Measurements from ENCODE around the gene SMURF2. TPM values are rescaled to one million over a fixed set of nuclear protein-coding genes. Genes with fewer than 3 reads are reported as not detected.
"Not testable (repeated sequence)": the region's sequence is repeated elsewhere in the genome, so short reads cannot be mapped to it uniquely, and the experiment has no call there.

Gene SMURF2
- total RNA-seq, 1 donor from 2014 or later: 33.3 TPM

DNA sequence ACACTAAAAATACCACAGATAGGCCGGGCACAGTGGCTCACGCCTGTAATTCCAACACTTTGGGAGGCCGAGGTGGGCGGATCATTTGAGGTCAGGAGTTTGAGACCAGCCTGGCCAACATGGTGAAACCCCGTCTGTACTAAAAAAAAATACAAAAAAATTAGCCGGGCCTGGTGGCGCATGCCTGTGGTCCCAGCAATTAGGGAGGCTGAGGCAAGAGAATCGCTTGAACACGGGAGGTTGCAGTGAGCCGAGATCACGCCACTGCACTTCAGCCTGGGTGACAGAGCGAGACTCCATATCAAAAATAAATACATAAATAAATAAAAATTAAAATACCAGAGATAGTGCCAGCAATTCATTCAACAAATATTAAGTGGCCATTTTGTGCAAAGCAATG lies 1.7 kb upstream of the SMURF2 start:
- not testable (repeated sequence) for H3K27ac Mint-ChIP-seq (ENCODE audit: unreplicated experiment); H3K36me3 Mint-ChIP-seq (ENCODE audit: unreplicated experiment); DNase-seq

DNA sequence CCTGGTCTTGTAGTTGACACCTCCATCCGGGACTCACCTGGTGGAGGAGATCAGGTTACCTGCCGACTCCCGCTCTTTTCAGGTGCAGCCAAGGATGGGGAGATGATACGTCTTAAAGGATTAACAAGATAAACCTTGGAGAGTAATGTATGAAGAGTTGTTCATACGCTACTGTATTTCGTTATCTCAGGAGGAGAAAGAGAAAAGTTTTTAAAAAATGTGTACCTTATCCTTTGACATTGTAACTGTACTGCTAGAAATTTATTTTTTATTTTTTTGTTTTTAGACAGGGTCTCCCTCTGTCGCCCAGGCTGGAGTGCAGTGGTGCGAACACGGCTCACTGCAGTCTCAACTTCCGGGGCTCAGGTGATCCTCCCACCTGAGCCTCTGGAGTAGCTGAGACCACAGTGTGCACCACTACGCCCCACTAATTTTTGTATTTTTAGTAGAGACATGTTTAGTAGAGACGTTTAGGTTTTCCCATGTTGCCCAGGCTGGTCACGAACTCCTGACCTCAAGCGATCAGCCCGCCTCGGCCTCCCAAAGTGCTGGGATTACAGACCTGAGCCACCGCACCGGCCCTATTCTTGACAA lies 764 bp upstream of the SMURF2 start:
- peaks cover 5% of the 10 kb centered on the region for H3K27me3 Mint-ChIP-seq (ENCODE audit: unreplicated experiment)
- peak overlapping the region; percentile 86 for H3K4me3 Mint-ChIP-seq (ENCODE audit: unreplicated experiment)
- no peaks in the 10 kb centered on the region for H3K36me3 Mint-ChIP-seq (ENCODE audit: unreplicated experiment)
- H3K4me1 Mint-ChIP-seq (ENCODE audit: low read depth, unreplicated experiment): peaks cover 8% of the 10 kb centered on the region
- peak overlapping the region; percentile 55 for H3K27ac Mint-ChIP-seq (ENCODE audit: unreplicated experiment)
- H3K9me3 Mint-ChIP-seq (ENCODE audit: unreplicated experiment): peaks cover 5% of the 10 kb centered on the region
- no peak for DNase-seq
- TF ChIP-seq, protein P1, sequence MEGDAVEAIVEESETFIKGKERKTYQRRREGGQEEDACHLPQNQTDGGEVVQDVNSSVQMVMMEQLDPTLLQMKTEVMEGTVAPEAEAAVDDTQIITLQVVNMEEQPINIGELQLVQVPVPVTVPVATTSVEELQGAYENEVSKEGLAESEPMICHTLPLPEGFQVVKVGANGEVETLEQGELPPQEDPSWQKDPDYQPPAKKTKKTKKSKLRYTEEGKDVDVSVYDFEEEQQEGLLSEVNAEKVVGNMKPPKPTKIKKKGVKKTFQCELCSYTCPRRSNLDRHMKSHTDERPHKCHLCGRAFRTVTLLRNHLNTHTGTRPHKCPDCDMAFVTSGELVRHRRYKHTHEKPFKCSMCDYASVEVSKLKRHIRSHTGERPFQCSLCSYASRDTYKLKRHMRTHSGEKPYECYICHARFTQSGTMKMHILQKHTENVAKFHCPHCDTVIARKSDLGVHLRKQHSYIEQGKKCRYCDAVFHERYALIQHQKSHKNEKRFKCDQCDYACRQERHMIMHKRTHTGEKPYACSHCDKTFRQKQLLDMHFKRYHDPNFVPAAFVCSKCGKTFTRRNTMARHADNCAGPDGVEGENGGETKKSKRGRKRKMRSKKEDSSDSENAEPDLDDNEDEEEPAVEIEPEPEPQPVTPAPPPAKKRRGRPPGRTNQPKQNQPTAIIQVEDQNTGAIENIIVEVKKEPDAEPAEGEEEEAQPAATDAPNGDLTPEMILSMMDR (IDR thresholded peaks at IDR 0.05; ENCODE audit: partially characterized antibody, unreplicated experiment): no peak

More for the DNA sequence above, 1.7 kb upstream of the SMURF2 start:
- not testable (repeated sequence) for H3K9me3 Mint-ChIP-seq (ENCODE audit: unreplicated experiment); H3K4me3 Mint-ChIP-seq (ENCODE audit: unreplicated experiment); H3K27me3 Mint-ChIP-seq (ENCODE audit: unreplicated experiment); H3K4me1 Mint-ChIP-seq (ENCODE audit: low read depth, unreplicated experiment)

DNA sequence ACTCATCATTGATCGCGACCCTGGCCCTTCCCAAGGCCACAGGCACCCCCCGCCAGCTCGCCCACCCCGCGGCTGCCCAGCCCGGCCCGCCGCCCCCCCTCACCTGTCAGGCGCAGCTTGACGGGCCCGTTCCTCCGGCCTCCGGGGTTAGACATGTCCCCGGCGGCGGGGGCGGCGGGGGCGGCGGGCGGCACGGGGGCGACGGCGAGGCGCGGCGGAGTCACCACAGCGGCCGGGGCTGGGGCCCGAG lies 456 bp downstream of the SMURF2 start:
- DNase-seq: no peak
- Mint-ChIP-seq H3K27ac (ENCODE audit: unreplicated experiment) (peak overlapping the region; percentile 96), H3K27me3 (ENCODE audit: unreplicated experiment) (peaks cover 5% of the 10 kb centered on the region), H3K4me3 (ENCODE audit: unreplicated experiment) (peak overlapping the region; percentile 99), H3K9me3 (ENCODE audit: unreplicated experiment) (peaks cover 5% of the 10 kb centered on the region), H3K4me1 (ENCODE audit: low read depth, unreplicated experiment) (peaks cover 9% of the 10 kb centered on the region), H3K36me3 (ENCODE audit: unreplicated experiment) (peaks cover 3% of the 10 kb centered on the region)
- TF ChIP-seq, protein P1 (IDR thresholded peaks at IDR 0.05; ENCODE audit: partially characterized antibody, unreplicated experiment): no peak

DNA sequence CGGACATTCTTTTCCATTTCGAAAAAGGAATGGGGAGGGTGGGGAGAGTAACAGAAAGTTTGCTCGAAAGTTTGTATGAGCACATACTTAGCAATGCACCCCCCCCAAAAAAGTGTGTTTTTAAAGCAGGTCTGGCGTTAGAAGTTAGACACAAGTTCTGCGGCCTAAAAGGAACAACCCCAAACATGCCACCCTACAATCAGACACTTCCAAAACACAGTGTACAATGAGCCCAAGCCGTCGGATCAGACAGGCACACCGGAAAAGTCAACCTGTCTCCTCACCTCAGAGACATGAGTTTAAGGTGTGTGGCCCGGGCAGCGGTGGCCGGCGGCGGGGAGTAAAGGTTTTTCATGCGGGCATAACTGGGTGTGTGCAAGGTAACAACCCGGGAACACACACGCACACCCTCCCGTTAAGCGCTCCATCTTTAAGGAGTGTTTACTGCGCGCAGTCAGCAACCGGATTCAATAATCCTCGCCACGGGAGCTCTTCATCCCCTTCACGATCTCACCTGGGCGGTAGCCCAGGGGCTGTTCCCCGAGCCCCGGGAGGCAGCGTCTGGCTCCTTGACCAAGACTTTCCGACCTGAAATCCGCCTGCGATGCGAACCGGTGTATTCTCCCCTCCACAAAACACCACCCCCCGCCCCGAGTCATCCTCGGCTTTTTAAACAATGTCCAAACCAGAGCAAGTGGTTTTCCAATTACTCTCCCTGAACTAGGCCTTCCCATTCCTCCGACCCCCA lies 955 bp downstream of the SMURF2 start:
- H3K36me3 Mint-ChIP-seq (ENCODE audit: unreplicated experiment); H3K27me3 Mint-ChIP-seq (ENCODE audit: unreplicated experiment); DNase-seq; H3K4me1 Mint-ChIP-seq (ENCODE audit: low read depth, unreplicated experiment); H3K9me3 Mint-ChIP-seq (ENCODE audit: unreplicated experiment): not testable (repeated sequence)
- peak overlapping the region; percentile 96 for H3K27ac Mint-ChIP-seq (ENCODE audit: unreplicated experiment)
- peak overlapping the region; percentile 99 for H3K4me3 Mint-ChIP-seq (ENCODE audit: unreplicated experiment)

DNA sequence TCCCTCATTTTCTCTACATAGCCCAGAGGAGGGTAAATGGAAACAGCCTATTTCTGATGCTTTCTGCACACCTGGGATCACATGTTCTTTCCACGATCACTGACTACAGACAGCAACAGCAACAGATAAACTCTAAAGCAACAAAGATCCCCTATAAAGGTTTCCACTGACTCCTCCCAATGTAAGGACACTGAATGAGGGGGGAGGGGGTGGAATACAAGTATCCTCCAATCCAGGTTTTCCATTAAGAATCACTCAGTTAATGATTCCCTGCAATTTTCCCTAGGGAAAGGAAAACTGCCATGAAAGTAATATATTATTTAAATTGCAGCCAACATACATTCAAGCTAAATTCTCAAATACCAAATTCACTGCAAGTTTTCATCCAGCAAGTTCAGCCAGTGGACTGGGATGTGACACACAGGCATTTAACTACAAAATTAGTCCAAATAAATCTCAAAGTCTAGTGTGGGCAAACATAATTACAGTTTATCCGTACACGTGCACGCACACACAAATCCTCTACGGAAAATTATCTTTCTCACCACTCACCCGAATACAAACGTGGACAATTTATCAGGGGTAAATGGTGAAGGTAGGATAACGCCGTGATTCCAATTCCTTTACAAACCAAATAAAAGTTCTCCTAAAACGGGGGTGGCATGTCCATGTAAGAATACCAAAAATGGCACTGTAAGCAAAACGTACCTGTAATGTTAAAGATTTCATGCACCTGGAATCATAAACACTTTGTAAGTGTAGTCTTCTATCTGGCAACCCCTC lies 1.7 kb downstream of the SMURF2 start:
- H3K4me3 Mint-ChIP-seq (ENCODE audit: unreplicated experiment): peak overlapping the region; percentile 99
- not testable (repeated sequence) for H3K9me3 Mint-ChIP-seq (ENCODE audit: unreplicated experiment); DNase-seq; H3K27ac Mint-ChIP-seq (ENCODE audit: unreplicated experiment); H3K27me3 Mint-ChIP-seq (ENCODE audit: unreplicated experiment); H3K4me1 Mint-ChIP-seq (ENCODE audit: low read depth, unreplicated experiment)
- H3K36me3 Mint-ChIP-seq (ENCODE audit: unreplicated experiment): peaks cover 10% of the 10 kb centered on the region

DNA sequence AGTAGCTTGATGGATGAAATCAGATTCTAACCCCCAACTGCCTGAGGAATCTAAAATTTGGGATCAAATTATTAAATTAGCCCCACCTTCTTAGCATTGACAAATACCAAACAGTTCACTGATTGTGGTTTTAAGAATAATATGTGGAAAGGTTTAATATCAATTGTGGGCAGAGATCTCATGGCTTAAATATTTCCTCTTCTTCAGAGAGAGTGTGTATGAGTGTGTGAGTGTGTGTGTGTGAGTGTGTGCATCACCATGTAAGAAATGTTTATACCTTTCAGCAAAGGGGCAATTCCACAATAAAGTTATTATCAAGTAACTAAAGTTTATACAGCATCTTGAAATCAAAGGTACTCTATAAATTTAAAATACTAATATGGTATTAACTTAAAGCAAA lies 3.2 kb downstream of the SMURF2 start:
- Mint-ChIP-seq H3K4me1 (ENCODE audit: low read depth, unreplicated experiment) (peaks cover 9% of the 10 kb centered on the region), H3K27me3 (ENCODE audit: unreplicated experiment) (peaks cover 5% of the 10 kb centered on the region), H3K4me3 (ENCODE audit: unreplicated experiment) (no peak overlapping the region), H3K36me3 (ENCODE audit: unreplicated experiment) (peaks cover 10% of the 10 kb centered on the region), H3K27ac (ENCODE audit: unreplicated experiment) (no peak overlapping the region), H3K9me3 (ENCODE audit: unreplicated experiment) (peaks cover 5% of the 10 kb centered on the region)
- DNase-seq: no peak
- TF ChIP-seq, protein P1 (IDR thresholded peaks at IDR 0.05; ENCODE audit: partially characterized antibody, unreplicated experiment): no peak
